ENCODE data around the gene HDAC11. TPM values are rescaled to one million over a fixed set of nuclear protein-coding genes. Genes with fewer than 3 reads are reported as not detected.

The HDAC11 gene
- total and polyA plus RNA-seq, 2 of the 13 experiments (the other 11 are each of a cell fraction or from before 2014, with no cell fraction given) = 13.7 to 33.1 TPM

DNA sequence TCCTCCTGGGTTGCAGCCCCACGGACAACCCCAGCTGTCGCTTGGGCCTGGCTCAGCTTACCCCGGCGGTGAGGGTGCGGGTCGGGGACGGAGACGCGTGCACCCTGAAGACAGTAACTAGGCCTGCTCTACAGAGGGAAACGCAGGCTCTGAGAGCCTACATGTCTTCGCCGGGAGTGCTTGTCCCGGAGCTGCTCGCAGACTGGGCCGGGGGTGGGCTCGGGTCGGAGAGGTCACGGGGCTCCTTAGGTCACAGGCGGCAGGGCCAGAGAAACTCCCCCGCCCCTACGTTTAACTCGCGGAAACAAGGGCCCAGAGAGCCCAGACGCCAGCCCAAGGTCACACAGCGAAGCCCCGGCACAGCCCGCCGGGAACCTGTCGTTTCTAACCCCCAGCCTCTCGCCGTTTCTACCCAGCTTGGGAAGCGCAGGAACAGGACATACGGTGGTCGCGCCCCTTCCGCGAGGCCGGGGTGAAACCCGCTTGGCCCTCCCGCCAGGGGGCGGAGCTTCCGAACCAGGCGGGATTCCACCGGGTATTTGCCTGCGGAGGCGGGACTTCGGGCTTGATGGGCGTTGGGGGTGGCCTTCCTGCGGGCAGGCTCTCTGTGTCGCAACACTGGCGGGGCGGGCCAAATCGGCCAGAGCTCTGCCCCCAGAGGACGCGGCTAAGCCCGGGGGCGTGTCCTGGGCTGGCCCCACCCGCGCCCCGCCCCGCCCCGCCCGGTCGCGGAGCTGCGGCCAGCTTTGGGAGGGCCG, at the start of gene HDAC11 (continued):
- TF ChIP-seq ZNF318 (CRISPR knock-in tag; IDR thresholded peaks at IDR 0.05) (peak; percentile 42; the same call in 1 of the 2 replicates), E2F1 (CRISPR knock-in tag; IDR thresholded peaks at IDR 0.05) (peak; percentile 61; the same call in 1 of the 2 replicates), MED8 (CRISPR knock-in tag; IDR thresholded peaks at IDR 0.05; ENCODE audit: insufficient replicate concordance) (no peak), ZNF652 (CRISPR knock-in tag; IDR thresholded peaks at IDR 0.05; ENCODE audit: borderline replicate concordance, low read depth) (peak; percentile 47; the same call in 1 of the 2 replicates), ZNF576 (CRISPR knock-in tag; IDR thresholded peaks at IDR 0.05) (peak; percentile 28; the same call in 1 of the 2 replicates), NBN (conservative IDR thresholded peaks at IDR 0.05) (no peak), TGIF2 (CRISPR knock-in tag; IDR thresholded peaks at IDR 0.05) (peak; percentile 49; the same call in 1 of the 2 replicates), ZSCAN9 (CRISPR knock-in tag; IDR thresholded peaks at IDR 0.05; ENCODE audit: borderline replicate concordance) (0 out of 2 replicates have a peak, but pooled peaks have one; percentile 11), DR1 (CRISPR knock-in tag; IDR thresholded peaks at IDR 0.05) (peak; percentile 68), REST (IDR thresholded peaks at IDR 0.05; ENCODE audit: borderline replicate concordance in 1 of 2, low read depth in 1 of 2, low read length in 2 of 2) (0 out of 4 replicates have a peak, but pooled peaks of 1 of the 2 experiments have one; percentile 44), ZNF160 (CRISPR knock-in tag; IDR thresholded peaks at IDR 0.05) (0 out of 2 replicates have a peak, but pooled peaks have one; percentile 52), ZNF850 (CRISPR knock-in tag; conservative IDR thresholded peaks at IDR 0.05) (0 out of 2 replicates have a peak, but pooled peaks have one; percentile 39)
- TF ChIP-seq, protein P1, sequence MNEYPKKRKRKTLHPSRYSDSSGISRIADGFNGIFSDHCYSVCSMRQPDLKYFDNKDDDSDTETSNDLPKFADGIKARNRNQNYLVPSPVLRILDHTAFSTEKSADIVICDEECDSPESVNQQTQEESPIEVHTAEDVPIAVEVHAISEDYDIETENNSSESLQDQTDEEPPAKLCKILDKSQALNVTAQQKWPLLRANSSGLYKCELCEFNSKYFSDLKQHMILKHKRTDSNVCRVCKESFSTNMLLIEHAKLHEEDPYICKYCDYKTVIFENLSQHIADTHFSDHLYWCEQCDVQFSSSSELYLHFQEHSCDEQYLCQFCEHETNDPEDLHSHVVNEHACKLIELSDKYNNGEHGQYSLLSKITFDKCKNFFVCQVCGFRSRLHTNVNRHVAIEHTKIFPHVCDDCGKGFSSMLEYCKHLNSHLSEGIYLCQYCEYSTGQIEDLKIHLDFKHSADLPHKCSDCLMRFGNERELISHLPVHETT (CRISPR knock-in tag; conservative IDR thresholded peaks at IDR 0.05) = 0 out of 2 replicates have a peak, but pooled peaks have one; percentile 63

All from HepG2 (cell line).